DOHH2 (cell line): ENCODE measurements around the gene POLDIP2.

ENCODE experiments used
- CTCF ChIP-seq: fragments of 200-600 bp; sonication (generic); IDR thresholded peaks from one replicate; pipeline ENCODE4 v1.5.1; 2014; ENCODE audit warnings: antibody characterized with exemption, mild to moderate bottlenecking, low read depth, low read length; ENCODE audit not compliant: poor library complexity, severe bottlenecking
- EZH2phosphoT487 ChIP-seq: fragments of 200-600 bp; sonication (generic); IDR thresholded peaks from 2 replicates; pipeline ENCODE4 v1.6.1; 2017; ENCODE audit warnings: borderline replicate concordance, mild to moderate bottlenecking, antibody characterized with exemption, low read length, moderate library complexity, mixed read lengths

- TF ChIP-seq CTCF (no peak), EZH2phosphoT487 (no peak)
Measured at GRCh38 chr17:28397275-28397674, 39.9 kb upstream of the POLDIP2 start.
